Smooth muscle cell of the umbilical artery (primary cell): ENCODE results near the gene CHRFAM7A. TPM values are rescaled to one million over a fixed set of nuclear protein-coding genes. Genes with fewer than 3 reads are reported as not detected.

Source experiments
- total RNA-seq: library from RNA; depleted of rRNA; stranded (reverse); fragments of >200 nt; gene quantifications from 2 replicates; pipeline ENCODE4 v1.2.3, GENCODE V29; 2014

CHRFAM7A gene
- total RNA-seq: under 0.01 TPM in 1 of 2 replicates, not detected in the other

GRCh38 chr15:30392766-30393663, at the start of gene CHRFAM7A:
Gene CHRFAM7A (minus strand): TSS chr15:30393540. CDS start chr15:30383351, 10,189 bp downstream.

GRCh38 chr15:30414160-30414559, 20.8 kb upstream of the CHRFAM7A start, which contains the start of gene GOLGA8R:
Gene GOLGA8R (minus strand): TSS chr15:30414260. CDS start chr15:30414162, 98 bp downstream.

Other genes with a start within 250 kb of the CHRFAM7A start
- gene GOLGA8R, start 20.7 kb upstream of the CHRFAM7A start, total RNA-seq: 1.2 and 3.3 TPM in 2 replicates
- gene GOLGA8Q, start 158.5 kb upstream of the CHRFAM7A start, total RNA-seq: 1.8 and 3.5 TPM in 2 replicates
- 0.09 TPM in 1 of 2 replicates, not detected in the other for gene GOLGA8H, start 210.5 kb upstream of the CHRFAM7A start, total RNA-seq